Ovary (tissue), 9 donors: Measurements from ENCODE around the gene KCNJ6. TPM values are rescaled to one million over a fixed set of nuclear protein-coding genes. Genes with fewer than 3 reads are reported as not detected.

Source experiments
- DNase-seq, 5 donors: peaks; one replicate each; pipeline ENCODE4 v3.0.0-alpha.2; 2019 to 2020
- H3K27ac ChIP-seq, 2 donors: fragments of 200-600 bp; one replicate each; pipeline versions ENCODE4 v1.5.1 to v1.8.0; 2019 to 2022
- H3K27me3 ChIP-seq: fragments of 200-600 bp; one replicate; pipeline ENCODE4 v1.8.0; 2022
- H3K36me3 ChIP-seq: fragments of 200-600 bp; sonication (generic); one replicate; pipeline ENCODE4 v1.5.1; 2019
- H3K4me1 ChIP-seq: one replicate; pipeline ENCODE4 v1.8.1; 2013; ENCODE audit warnings: mild to moderate bottlenecking, moderate library complexity; ENCODE audit not compliant: insufficient read depth
- H3K4me3 ChIP-seq: fragments of 200-600 bp; sonication (generic); one replicate; pipeline ENCODE4 v1.5.1; 2017
- H3K9me3 ChIP-seq, 2 donors: fragments of 200-600 bp in 1 of 2; sonication (generic) in 1 of 2; one replicate each; pipeline versions ENCODE4 v1.5.1 to v1.8.1; 2013 to 2019; ENCODE audit warnings: mild to moderate bottlenecking in 1 of 2, moderate library complexity in 1 of 2
- EP300 ChIP-seq: sonication (generic); formaldehyde crosslinking; IDR thresholded peaks from one replicate; pipeline ENCODE4 v1.6.1; 2017; ENCODE audit warnings: antibody characterized with exemption
- POLR2A ChIP-seq: fragments of 450-650 bp; IDR thresholded peaks from one replicate; pipeline ENCODE4 v1.6.1; 2017; ENCODE audit warnings: antibody characterized with exemption, mild to moderate bottlenecking, moderate library complexity
- WGBS, 3 donors: extraction: QIAGEN DNeasy Blood & Tissue Kit in 1 of 3; methylation state at CpG; one replicate each; pipeline versions ENCODE4 v1.1.5 to v1.1.7; 2013 to 2017; 5-methylcytosine and 5-hydroxymethylcytosine counted together
- intact Hi-C, 4 donors: fragments of 100-400 bp; cut with DNase I; formaldehyde crosslinking; loops; one replicate each; pipeline versions ENCODE4 v1.11.0 to v1.15.1; 2022 to 2023
- polyA plus RNA-seq, 2 donors: library from polyadenylated mRNA; stranded (reverse); fragments of 200-250 nt in 1 of 2; fragments of 350-450 nt in 1 of 2; fragmentation: Illumina TruSeq in 1 of 2; extraction: RNeasy Lipid Tissue Mini Kit (QIAGEN cat#74804) in 1 of 2; gene quantifications; one replicate each; pipeline ENCODE4 v1.2.3, GENCODE V29; 2013 to 2014
- total RNA-seq, 7 donors: library from RNA; depleted of rRNA in 2 of 7; stranded (reverse); fragments of >200 nt in 2 of 7; fragmentation: NEBNext Ultra II Directional in 3 of 7; extraction: Animal tissue kit (Norgen Biotek cat#: 25700) in 3 of 7; gene quantifications; one replicate each; pipeline versions ENCODE4 v1.1.0 to v1.2.4, GENCODE V29; 2016 to 2023
- TF ChIP-seq, protein P1 (sequence below), 3 donors: fragments of 450-650 bp in 2 of 3; fragments of 200-600 bp in 1 of 3; IDR thresholded peaks; one replicate each; pipeline versions ENCODE4 v1.5.1 to v1.8.0; 2016 to 2022; ENCODE audit warnings: antibody characterized with exemption in 3 of 3, mild to moderate bottlenecking in 1 of 3
- donor health status: DM: no; HTN: no; CAD: no; lungs with moderate emphysema.
- donor health status: DM: no; HTN: no; CAD: no.
- donor health status: Bipolar disorder and iron deficiency.
- donor health status: DM: yes; HTN: yes; CAD: no.
- donor health status: DM: no; HTN: no; CAD: no.
- donor health status: DM: yes; HTN: yes; CAD: no.

The KCNJ6 gene
- total and polyA plus RNA-seq, 9 donors: 0.01 TPM; not detected in 8

DNA sequence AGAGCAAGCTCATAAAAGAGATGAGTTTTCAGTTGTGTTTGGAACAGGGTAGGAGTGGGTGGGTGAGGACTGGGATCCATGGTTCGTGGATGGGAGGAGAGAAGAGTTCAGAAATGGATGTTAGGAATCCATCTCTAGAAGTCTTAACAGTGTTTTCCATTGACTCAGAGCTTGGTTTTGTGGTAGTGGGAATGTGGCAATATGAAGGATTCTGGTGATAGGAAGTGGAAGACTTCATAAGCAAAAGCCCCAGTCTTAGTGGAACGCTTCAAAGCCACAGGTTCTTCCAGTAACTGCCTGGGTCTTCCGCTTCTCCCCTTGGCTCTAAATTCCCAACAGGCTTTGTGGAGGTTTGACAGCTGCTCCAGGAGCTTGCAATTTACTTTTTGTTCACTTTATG is 167.9 kb downstream of the KCNJ6 start:
- TF ChIP-seq, protein P1, sequence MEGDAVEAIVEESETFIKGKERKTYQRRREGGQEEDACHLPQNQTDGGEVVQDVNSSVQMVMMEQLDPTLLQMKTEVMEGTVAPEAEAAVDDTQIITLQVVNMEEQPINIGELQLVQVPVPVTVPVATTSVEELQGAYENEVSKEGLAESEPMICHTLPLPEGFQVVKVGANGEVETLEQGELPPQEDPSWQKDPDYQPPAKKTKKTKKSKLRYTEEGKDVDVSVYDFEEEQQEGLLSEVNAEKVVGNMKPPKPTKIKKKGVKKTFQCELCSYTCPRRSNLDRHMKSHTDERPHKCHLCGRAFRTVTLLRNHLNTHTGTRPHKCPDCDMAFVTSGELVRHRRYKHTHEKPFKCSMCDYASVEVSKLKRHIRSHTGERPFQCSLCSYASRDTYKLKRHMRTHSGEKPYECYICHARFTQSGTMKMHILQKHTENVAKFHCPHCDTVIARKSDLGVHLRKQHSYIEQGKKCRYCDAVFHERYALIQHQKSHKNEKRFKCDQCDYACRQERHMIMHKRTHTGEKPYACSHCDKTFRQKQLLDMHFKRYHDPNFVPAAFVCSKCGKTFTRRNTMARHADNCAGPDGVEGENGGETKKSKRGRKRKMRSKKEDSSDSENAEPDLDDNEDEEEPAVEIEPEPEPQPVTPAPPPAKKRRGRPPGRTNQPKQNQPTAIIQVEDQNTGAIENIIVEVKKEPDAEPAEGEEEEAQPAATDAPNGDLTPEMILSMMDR (IDR thresholded peaks at IDR 0.05): no peak
- TF ChIP-seq POLR2A (no peak), EP300 (no peak)
- Histone ChIP-seq H3K27ac (no peak overlapping the region), H3K4me1 (no peaks in the 10 kb centered on the region), H3K4me3 (no peak overlapping the region), H3K36me3 (no peaks in the 10 kb centered on the region), H3K27me3 (no peaks in the 10 kb centered on the region), H3K9me3 (no peaks in the 10 kb centered on the region)
- no peak for DNase-seq
- WGBS, 3 donors: 82 to 87% (median 85%) methylated on average over 3 of the region's 3 CpGs
- intact Hi-C loops: no loop called here

DNA sequence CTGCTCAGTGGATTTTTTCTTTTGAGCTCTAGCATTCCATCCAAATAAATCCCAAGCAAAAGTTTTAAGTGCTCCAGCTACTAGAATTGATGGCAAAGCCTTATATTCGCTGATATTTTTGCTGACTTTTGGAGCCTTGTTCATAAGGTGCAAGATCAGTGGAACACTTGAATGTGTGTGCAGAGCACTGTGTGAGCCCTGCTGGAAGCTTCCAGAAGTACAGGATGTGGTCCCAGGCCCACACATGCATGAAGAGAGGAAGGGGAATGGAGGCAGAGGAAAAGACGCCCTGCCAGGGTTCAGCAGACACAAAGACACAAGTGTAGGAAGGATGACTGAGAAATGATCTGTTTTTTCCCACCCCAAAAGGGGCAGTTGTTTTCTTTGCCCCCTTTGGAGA is 169.4 kb downstream of the KCNJ6 start:
- H3K27ac ChIP-seq: no peak overlapping the region
- H3K4me3 ChIP-seq: no peak overlapping the region
- WGBS, 3 donors: 83 to 89% (median 88%) methylated on average over 2 of the region's 2 CpGs
- H3K36me3 ChIP-seq: no peaks in the 10 kb centered on the region
- no peaks in the 10 kb centered on the region for H3K27me3 ChIP-seq
- no peaks in the 10 kb centered on the region for H3K4me1 ChIP-seq
- no peak for DNase-seq
- no peaks in the 10 kb centered on the region for H3K9me3 ChIP-seq
- intact Hi-C loops: no loop called here
- TF ChIP-seq EP300: no peak
- TF ChIP-seq POLR2A: no peak
- TF ChIP-seq, protein P1 (IDR thresholded peaks at IDR 0.05): no peak

DNA sequence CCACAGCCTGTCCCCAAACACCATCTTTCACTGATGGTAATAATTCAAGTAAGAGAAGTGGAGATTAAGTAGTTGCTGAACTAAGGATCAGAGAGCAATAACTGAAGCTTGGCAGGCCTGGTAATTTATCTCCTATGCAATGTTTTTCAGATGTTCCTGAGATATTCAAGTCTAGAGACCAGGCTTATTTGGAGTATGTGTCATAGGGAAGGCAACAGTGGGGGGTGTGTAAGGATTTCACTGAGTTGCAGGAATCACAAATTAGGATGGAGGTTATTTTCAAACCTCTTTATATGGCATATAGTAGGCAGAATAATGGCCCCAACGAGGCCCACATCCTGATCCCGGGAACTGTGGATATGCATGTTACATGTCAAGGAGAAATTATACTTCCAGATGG is 171.7 kb downstream of the KCNJ6 start:
- Histone ChIP-seq H3K27me3 (no peaks in the 10 kb centered on the region), H3K4me3 (no peak overlapping the region), H3K9me3 (no peaks in the 10 kb centered on the region), H3K36me3 (no peaks in the 10 kb centered on the region), H3K4me1 (no peaks in the 10 kb centered on the region), H3K27ac (no peak overlapping the region)
- TF ChIP-seq POLR2A: no peak
- TF ChIP-seq, protein P1 (IDR thresholded peaks at IDR 0.05): no peak
- no peak for TF ChIP-seq EP300
- intact Hi-C loops: no loop called here
- WGBS, 3 donors: 71 to 88% (median 85%) methylated on average over 2 of the region's 2 CpGs
- no peak for DNase-seq

DNA sequence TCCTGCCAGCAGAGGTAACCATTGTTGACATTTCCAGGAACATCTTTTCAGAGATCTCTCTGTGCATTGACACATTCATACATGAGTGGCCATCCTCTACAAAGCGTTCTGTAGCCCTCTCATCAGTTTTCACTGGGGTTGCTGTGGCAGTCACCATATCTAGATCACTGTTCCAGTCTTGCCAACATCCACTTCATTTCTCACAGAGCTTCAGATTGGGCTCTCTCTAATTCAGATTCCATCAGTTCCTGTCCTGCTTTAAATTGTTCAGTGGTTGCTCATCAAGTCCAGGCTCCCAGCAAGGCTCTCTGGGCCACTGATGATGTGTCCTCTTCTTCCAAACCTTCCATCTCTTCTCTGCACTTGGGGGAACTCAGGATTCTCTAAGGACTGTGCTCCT is 173.7 kb downstream of the KCNJ6 start:
- no peaks in the 10 kb centered on the region for H3K9me3 ChIP-seq
- H3K27me3 ChIP-seq: no peaks in the 10 kb centered on the region
- no peaks in the 10 kb centered on the region for H3K4me1 ChIP-seq
- no peak overlapping the region for H3K4me3 ChIP-seq
- no peak overlapping the region for H3K27ac ChIP-seq
- intact Hi-C loops: no loop called here
- no peak for DNase-seq
- TF ChIP-seq EP300 (no peak), POLR2A (no peak)
- TF ChIP-seq, protein P1 (IDR thresholded peaks at IDR 0.05): no peak
- 71 to 82% (median 81%) methylated on average over 1 of the region's 1 CpG for whole genome bisulfite sequencing, 3 donors
- no peaks in the 10 kb centered on the region for H3K36me3 ChIP-seq

DNA sequence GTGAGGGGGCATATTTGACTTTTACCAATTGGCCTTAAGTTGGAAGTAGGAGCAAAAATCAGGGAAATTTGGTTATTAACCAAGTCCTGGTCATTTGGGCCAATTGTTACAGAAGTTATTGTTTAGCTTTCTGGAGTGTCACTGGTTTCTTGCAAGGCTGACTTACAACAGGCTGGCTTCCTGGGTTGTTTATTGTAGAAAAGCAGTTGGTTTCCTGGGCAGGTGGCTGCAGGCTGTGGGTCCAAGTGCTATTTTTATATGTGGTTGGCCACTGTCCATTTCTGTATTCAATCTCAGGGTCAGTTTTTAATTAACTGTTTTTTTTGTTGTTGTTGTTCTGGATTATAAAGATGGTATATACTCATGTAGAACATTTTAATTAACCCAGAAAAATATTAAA is 174.1 kb downstream of the KCNJ6 start:
- Histone ChIP-seq H3K9me3 (no peaks in the 10 kb centered on the region), H3K4me3 (no peak overlapping the region), H3K36me3 (no peaks in the 10 kb centered on the region), H3K27ac (no peak overlapping the region), H3K27me3 (no peaks in the 10 kb centered on the region), H3K4me1 (no peaks in the 10 kb centered on the region)
- no peak for DNase-seq
- TF ChIP-seq POLR2A (no peak), EP300 (no peak)
- TF ChIP-seq, protein P1 (IDR thresholded peaks at IDR 0.05): no peak
- intact Hi-C loops: no loop called here
